Endothelial cell of umbilical vein (primary cell): Measurements from ENCODE around the gene MEIOSIN. TPM values are rescaled to one million over a fixed set of nuclear protein-coding genes. Genes with fewer than 3 reads are reported as not detected.

Experiments
- BruUV-seq: library from RNA; stranded (reverse); fragments of 400-500 nt; replicated peaks from 2 replicates; lab custom pipeline; 2021; lab: Mats Ljungman, UMichigan
- CTCF ChIA-PET: fragments of 300-600, 350-600 bp; sonication (Branson Sonifier 250); formaldehyde crosslinking; loops from one replicate; lab custom pipeline; 2021; ENCODE audit warnings: antibody characterized with exemption, inconsistent platforms; lab: Charles Lee
- POLR2A ChIA-PET: fragments of 300-600, 350-600 bp; sonication (Branson Sonifier 250); formaldehyde crosslinking; loops from one replicate; lab custom pipeline; 2021; ENCODE audit warnings: antibody characterized with exemption, inconsistent platforms; lab: Charles Lee
- DNase-seq: peaks from one replicate; pipeline ENCODE4 v3.0.0-alpha.2; 2011; ENCODE audit warnings: low read depth, low spot score
- FAIRE-seq: peaks from 2 replicates; lab custom pipeline; 2011; peaks lifted over from hg19 to GRCh38; lab: Jason Lieb, UNC
- H2AFZ ChIP-seq: 2 replicates; pipeline ENCODE4 v1.6.0; 2012; ENCODE audit warnings: low read depth, low read length, control low read depth, inconsistent platforms
- H3K27ac ChIP-seq: 2 replicates; pipeline ENCODE4 v1.5.1; 2011; ENCODE audit warnings: low read depth, mild to moderate bottlenecking, control low read depth, low read length, moderate library complexity; ENCODE audit not compliant: insufficient read depth
- H3K27me3 ChIP-seq, 2 experiments: 2 replicates each; pipeline versions ENCODE4 v1.6.0 to v1.6.1; 2011; ENCODE audit warnings: low read length in 2 of 2, mixed read lengths in 1 of 2; ENCODE audit not compliant: control insufficient read depth in 2 of 2, insufficient read depth in 2 of 2
- H3K36me3 ChIP-seq, 2 experiments: 2 replicates in 1 of 2; 3 replicates in 1 of 2; pipeline ENCODE4 v1.5.1; 2011; ENCODE audit warnings: low read length in 2 of 2, mild to moderate bottlenecking in 1 of 2, moderate library complexity in 1 of 2; ENCODE audit not compliant: control insufficient read depth in 2 of 2, insufficient read depth in 2 of 2; ENCODE audit errors: extremely low read depth in 1 of 2
- H3K4me1 ChIP-seq: 3 replicates; pipeline ENCODE4 v1.5.1; 2011; ENCODE audit warnings: mild to moderate bottlenecking, low read length; ENCODE audit not compliant: control insufficient read depth, insufficient read depth; ENCODE audit errors: extremely low read depth
- H3K4me2 ChIP-seq: 2 replicates; pipeline ENCODE4 v1.6.1; 2011; ENCODE audit warnings: low read length, control low read depth, mixed read lengths; ENCODE audit not compliant: insufficient read depth
- H3K4me3 ChIP-seq, 3 experiments: fragments of 200-600 bp in 1 of 3; sonication (generic), shearing (Covaris generic) in 1 of 3; replicated peaks in 1 of 3; 2 replicates each; pipeline ENCODE4 v1.5.1; 2011 to 2016; ENCODE audit warnings: control low read depth in 3 of 3, low read length in 3 of 3, mild to moderate bottlenecking in 2 of 3, inconsistent platforms in 1 of 3, low read depth in 1 of 3, moderate library complexity in 1 of 3; ENCODE audit not compliant: insufficient read depth in 1 of 3
- H3K79me2 ChIP-seq: 2 replicates; pipeline ENCODE4 v1.6.0; 2012; ENCODE audit warnings: low read length, inconsistent platforms; ENCODE audit not compliant: control insufficient read depth, insufficient read depth
- H3K9ac ChIP-seq: replicated peaks from 2 replicates; pipeline ENCODE3; 2011; ENCODE audit warnings: low read length, control low read depth; ENCODE audit not compliant: insufficient read depth; ENCODE audit errors: extremely low read depth
- H3K9me1 ChIP-seq: replicated peaks from 3 replicates; pipeline ENCODE4 v1.6.0; 2011; ENCODE audit warnings: mild to moderate bottlenecking, low read length; ENCODE audit not compliant: control insufficient read depth, insufficient read depth; ENCODE audit errors: extremely low read depth
- H3K9me3 ChIP-seq: replicated peaks from 2 replicates; pipeline ENCODE4 v1.5.1; 2012; ENCODE audit warnings: low read length, inconsistent platforms; ENCODE audit not compliant: control insufficient read depth, insufficient read depth
- H4K20me1 ChIP-seq: replicated peaks from 2 replicates; pipeline ENCODE3; 2011; ENCODE audit warnings: mild to moderate bottlenecking, low read length; ENCODE audit not compliant: control insufficient read depth, insufficient read depth; ENCODE audit errors: extremely low read depth
- EZH2 ChIP-seq: IDR thresholded peaks from 2 replicates; pipeline ENCODE4 v1.6.1; 2012; ENCODE audit warnings: borderline replicate concordance, low read depth, mild to moderate bottlenecking, moderate library complexity, low read length, inconsistent platforms; ENCODE audit not compliant: severe bottlenecking
- GATA2 ChIP-seq: IDR thresholded peaks from 2 replicates; pipeline ENCODE4 v1.7.0; 2011; ENCODE audit warnings: low read depth, mild to moderate bottlenecking, moderate library complexity, mixed read lengths, low read length; ENCODE audit not compliant: insufficient read length, insufficient read depth
- JUN ChIP-seq: IDR thresholded peaks from 2 replicates; pipeline ENCODE4 v1.6.1; 2011; ENCODE audit warnings: borderline replicate concordance, low read depth; ENCODE audit not compliant: insufficient read length, insufficient read depth
- POLR2A ChIP-seq: IDR thresholded peaks from 2 replicates; pipeline ENCODE4 v1.6.1; 2012; ENCODE audit warnings: low read depth, mild to moderate bottlenecking, control low read depth, low read length
- POLR2AphosphoS5 ChIP-seq: IDR thresholded peaks from 2 replicates; pipeline ENCODE4 v1.6.1; 2012; ENCODE audit warnings: low read depth, mild to moderate bottlenecking, control low read depth, low read length, moderate library complexity; ENCODE audit not compliant: insufficient read depth
- dilution Hi-C: fragments of 300-500 bp; cut with MboI; formaldehyde crosslinking; loops from one replicate; pipeline ENCODE4 v1.15.0; 2019; ENCODE audit warnings: low sequenced_read_pairs; ENCODE audit not compliant: extremely low pct_ligation_motif_present
- intact Hi-C: fragments of 100-400 bp; cut with micrococcal nuclease; formaldehyde crosslinking; loops from one replicate; pipeline ENCODE4 v1.10.0; 2022
- polyA plus RNA-seq, 4 experiments: library from polyadenylated mRNA; depleted of rRNA in 3 of 4; stranded (reverse) in 3 of 4; unstranded in 1 of 4; fragments of >200 nt; gene quantifications; 2 replicates each; pipeline versions ENCODE4 v1.2.1 to v1.2.3, GENCODE V29; 2011 to 2012; ENCODE audit warnings: missing spikeins in 1 of 4
- total RNA-seq: library from RNA; stranded (reverse); gene quantifications from 2 replicates; pipeline ENCODE4 v1.2.3, GENCODE V29; 2021
- TF ChIP-seq, protein P1 (sequence below): IDR thresholded peaks from 2 replicates; pipeline ENCODE4 v1.6.1; 2011; ENCODE audit not compliant: insufficient read depth, insufficient read length
- TF ChIP-seq, protein P2 (sequence below), 2 donors: IDR thresholded peaks; 1 replicate in 1 of 2; 2 replicates in 1 of 2; pipeline ENCODE4 v1.5.1; 2011; ENCODE audit warnings: low read length in 2 of 2, mild to moderate bottlenecking in 2 of 2, moderate library complexity in 2 of 2, control low read depth in 1 of 2, inconsistent platforms in 1 of 2, low read depth in 1 of 2; ENCODE audit not compliant: insufficient read depth in 1 of 2; ENCODE audit errors: extremely low read depth in 1 of 2

The MEIOSIN gene
- total and polyA plus RNA-seq, 2 donors (not counting 3 experiments of a cell fraction or from before 2014, with no cell fraction given): not detected

DNA sequence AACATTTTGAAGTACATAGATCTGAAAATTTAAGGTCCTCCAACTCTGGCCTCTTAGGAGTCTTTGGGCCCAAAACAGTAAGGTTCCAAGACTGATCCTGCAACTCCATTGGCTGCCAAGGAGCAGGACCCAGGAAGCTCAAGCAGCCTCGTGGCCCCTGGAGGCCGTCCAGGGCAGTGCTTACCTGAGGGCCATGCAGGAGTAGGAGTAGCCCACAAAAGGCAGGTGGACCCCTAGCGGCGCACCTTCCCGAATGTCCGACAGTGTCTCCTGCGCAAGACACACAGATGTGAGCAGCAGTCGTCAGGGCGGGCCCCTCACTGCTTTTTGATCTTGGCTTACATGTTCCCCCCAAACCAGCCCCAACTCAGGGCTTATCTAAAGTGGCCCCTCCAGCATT, 41.5 kb downstream of the MEIOSIN start:
- H3K4me3 ChIP-seq: no peak overlapping the region
- DNase-seq (no peak), FAIRE-seq (no peak)
- no peak overlapping the region for H3K9ac ChIP-seq
- H3K27ac ChIP-seq: no peak overlapping the region
- H3K4me2 ChIP-seq: no peak overlapping the region
- dilution Hi-C loops (no loop called here), intact Hi-C loops (no loop called here)
- H3K79me2 ChIP-seq: no peaks in the 10 kb centered on the region
- no peaks in the 10 kb centered on the region for H3K9me3 ChIP-seq
- no peak for TF ChIP-seq GATA2
- no peak for TF ChIP-seq JUN
- TF ChIP-seq, protein P1, sequence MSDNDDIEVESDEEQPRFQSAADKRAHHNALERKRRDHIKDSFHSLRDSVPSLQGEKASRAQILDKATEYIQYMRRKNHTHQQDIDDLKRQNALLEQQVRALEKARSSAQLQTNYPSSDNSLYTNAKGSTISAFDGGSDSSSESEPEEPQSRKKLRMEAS: no peak
- TF ChIP-seq, protein P2, sequence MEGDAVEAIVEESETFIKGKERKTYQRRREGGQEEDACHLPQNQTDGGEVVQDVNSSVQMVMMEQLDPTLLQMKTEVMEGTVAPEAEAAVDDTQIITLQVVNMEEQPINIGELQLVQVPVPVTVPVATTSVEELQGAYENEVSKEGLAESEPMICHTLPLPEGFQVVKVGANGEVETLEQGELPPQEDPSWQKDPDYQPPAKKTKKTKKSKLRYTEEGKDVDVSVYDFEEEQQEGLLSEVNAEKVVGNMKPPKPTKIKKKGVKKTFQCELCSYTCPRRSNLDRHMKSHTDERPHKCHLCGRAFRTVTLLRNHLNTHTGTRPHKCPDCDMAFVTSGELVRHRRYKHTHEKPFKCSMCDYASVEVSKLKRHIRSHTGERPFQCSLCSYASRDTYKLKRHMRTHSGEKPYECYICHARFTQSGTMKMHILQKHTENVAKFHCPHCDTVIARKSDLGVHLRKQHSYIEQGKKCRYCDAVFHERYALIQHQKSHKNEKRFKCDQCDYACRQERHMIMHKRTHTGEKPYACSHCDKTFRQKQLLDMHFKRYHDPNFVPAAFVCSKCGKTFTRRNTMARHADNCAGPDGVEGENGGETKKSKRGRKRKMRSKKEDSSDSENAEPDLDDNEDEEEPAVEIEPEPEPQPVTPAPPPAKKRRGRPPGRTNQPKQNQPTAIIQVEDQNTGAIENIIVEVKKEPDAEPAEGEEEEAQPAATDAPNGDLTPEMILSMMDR (IDR thresholded peaks at IDR 0.05; ENCODE audit: extremely low read depth in 1 of 2, insufficient read depth in 1 of 2, low read depth in 1 of 2, low read length in 2 of 2): no peak
- no peak for TF ChIP-seq POLR2A
- TF ChIP-seq POLR2AphosphoS5: no peak
- TF ChIP-seq EZH2: no peak
- ChIA-PET CTCF (interaction anchor here (2.6 kb wide), 1 partner anchor 42 kb away, joined by 9 read pairs; no protein-coding TSS in a partner anchor), POLR2A (interaction anchor here (0.7 kb wide), 1 partner anchor 20 kb away, joined by 4 read pairs; no protein-coding TSS in a partner anchor)
- H2AFZ ChIP-seq: no peak overlapping the region
- H3K36me3 ChIP-seq: peaks cover 3 to 18% of the 10 kb centered on the region in 2 experiments
- no peaks in the 10 kb centered on the region for H3K27me3 ChIP-seq
- peaks cover 9% of the 10 kb centered on the region for H3K4me1 ChIP-seq
- no peaks in the 10 kb centered on the region for H3K9me1 ChIP-seq
- no peaks in the 10 kb centered on the region for H4K20me1 ChIP-seq
- no TSS peak for BruUV-seq
